HG03280 (cell line): ENCODE measurements around the gene KRT26.

Source experiments
- ATAC-seq: cut with Tn5 transposase; IDR thresholded peaks from one replicate; pipeline ENCODE4 v1.9.1; 2021; ENCODE audit warnings: mild to moderate bottlenecking, moderate library complexity; ENCODE audit not compliant: unreplicated experiment

Gene KRT26

GRCh38 chr17:40734018-40734417, 38.0 kb downstream of the KRT26 start:
- no peak for ATAC-seq

GRCh38 chr17:40730970-40731369, 41.0 kb downstream of the KRT26 start:
- no peak for ATAC-seq

GRCh38 chr17:40727447-40728231, 44.4 kb downstream of the KRT26 start:
- ATAC-seq = no peak

- no peak for ATAC-seq
Measured at GRCh38 chr17:40726919-40727318, 45.1 kb downstream of the KRT26 start.

- ATAC-seq = no peak
Measured at GRCh38 chr17:40724656-40725055, 47.3 kb downstream of the KRT26 start.

- ATAC-seq = no peak
Measured at GRCh38 chr17:40722241-40722640, 49.8 kb downstream of the KRT26 start.

- ATAC-seq = no peak
Measured at GRCh38 chr17:40720899-40721298, 51.1 kb downstream of the KRT26 start.

GRCh38 chr17:40718930-40719329, 53.1 kb downstream of the KRT26 start:
- ATAC-seq = no peak

- no peak for ATAC-seq
Measured at GRCh38 chr17:40717776-40718175, 54.2 kb downstream of the KRT26 start.
